Endometrial microvascular endothelial cells (primary cell): ENCODE results near the gene FOXA1. TPM values are rescaled to one million over a fixed set of nuclear protein-coding genes. Genes with fewer than 3 reads are reported as not detected.

Source experiments
- in situ Hi-C: cut with HindIII; loops from 2 replicates; pipeline ENCODE4 v1.10.0; 2017; ENCODE audit warnings: low sequenced_read_pairs, low pct_unique_long_range_greater_than_20kb; ENCODE audit errors: inconsistent ontology term
- total RNA-seq: library from RNA; depleted of rRNA; stranded (reverse); fragments of >200 nt; gene quantifications from one replicate; pipeline ENCODE4 v1.2.3, GENCODE V29; 2015; ENCODE audit errors: inconsistent ontology term

FOXA1 gene
- not detected for total RNA-seq

GRCh38 chr14:37594971-37595808 is at the start of gene FOXA1, which contains the start of gene TTC6:
FOXA1 (minus strand) TSS chr14:37595249; CDS start chr14:37594972, 277 bp downstream.
TTC6 (plus strand) TSS chr14:37595629; CDS start chr14:37622065, 26,436 bp downstream.
- in situ Hi-C loops = no loop called here

- in situ Hi-C loops = no loop called here
Observed at GRCh38 chr14:37643701-37644100, 48.7 kb upstream of the FOXA1 start.

GRCh38 chr14:37642125-37642524 is 47.1 kb upstream of the FOXA1 start:
- in situ Hi-C loops = no loop called here

- in situ Hi-C loops = no loop called here
Observed at GRCh38 chr14:37641117-37641516, 46.1 kb upstream of the FOXA1 start.

- in situ Hi-C loops = no loop called here
Observed at GRCh38 chr14:37638599-37638998, 43.5 kb upstream of the FOXA1 start.

- in situ Hi-C loops = no loop called here
Observed at GRCh38 chr14:37637341-37637740, 42.3 kb upstream of the FOXA1 start.

- in situ Hi-C loops = no loop called here
Observed at GRCh38 chr14:37625597-37626595, 30.8 kb upstream of the FOXA1 start.

GRCh38 chr14:37623971-37624370 is 28.9 kb upstream of the FOXA1 start:
- in situ Hi-C loops = no loop called here

- in situ Hi-C loops = no loop called here
Observed at GRCh38 chr14:37623426-37623951, 28.4 kb upstream of the FOXA1 start.

GRCh38 chr14:37622231-37622923 is 27.3 kb upstream of the FOXA1 start:
- in situ Hi-C loops = no loop called here

GRCh38 chr14:37620856-37621255 is 25.8 kb upstream of the FOXA1 start:
- in situ Hi-C loops = no loop called here

- in situ Hi-C loops = no loop called here
Observed at GRCh38 chr14:37618498-37619028, 23.5 kb upstream of the FOXA1 start.

GRCh38 chr14:37617864-37618365 is 22.9 kb upstream of the FOXA1 start:
- in situ Hi-C loops = no loop called here

GRCh38 chr14:37616853-37617252 is 21.8 kb upstream of the FOXA1 start:
- in situ Hi-C loops = no loop called here

GRCh38 chr14:37615582-37616289 is 20.7 kb upstream of the FOXA1 start:
- in situ Hi-C loops = no loop called here

GRCh38 chr14:37610945-37611523 is 16.0 kb upstream of the FOXA1 start:
- in situ Hi-C loops = no loop called here

GRCh38 chr14:37608649-37609048 is 13.6 kb upstream of the FOXA1 start:
- in situ Hi-C loops = no loop called here
